Suppressor macrophage treated with lipopolysaccharide for 1 hour (primary cell): Measurements from ENCODE around the gene TRIM46.
"Not testable (repeated sequence)": the region's sequence is repeated elsewhere in the genome, so short reads cannot be mapped to it uniquely, and the experiment has no call there.

Experiments used
- DNase-seq, 3 donors: peaks; one replicate each; pipeline ENCODE4 v3.0.0-alpha.2; 2020 to 2022

The TRIM46 gene

DNA sequence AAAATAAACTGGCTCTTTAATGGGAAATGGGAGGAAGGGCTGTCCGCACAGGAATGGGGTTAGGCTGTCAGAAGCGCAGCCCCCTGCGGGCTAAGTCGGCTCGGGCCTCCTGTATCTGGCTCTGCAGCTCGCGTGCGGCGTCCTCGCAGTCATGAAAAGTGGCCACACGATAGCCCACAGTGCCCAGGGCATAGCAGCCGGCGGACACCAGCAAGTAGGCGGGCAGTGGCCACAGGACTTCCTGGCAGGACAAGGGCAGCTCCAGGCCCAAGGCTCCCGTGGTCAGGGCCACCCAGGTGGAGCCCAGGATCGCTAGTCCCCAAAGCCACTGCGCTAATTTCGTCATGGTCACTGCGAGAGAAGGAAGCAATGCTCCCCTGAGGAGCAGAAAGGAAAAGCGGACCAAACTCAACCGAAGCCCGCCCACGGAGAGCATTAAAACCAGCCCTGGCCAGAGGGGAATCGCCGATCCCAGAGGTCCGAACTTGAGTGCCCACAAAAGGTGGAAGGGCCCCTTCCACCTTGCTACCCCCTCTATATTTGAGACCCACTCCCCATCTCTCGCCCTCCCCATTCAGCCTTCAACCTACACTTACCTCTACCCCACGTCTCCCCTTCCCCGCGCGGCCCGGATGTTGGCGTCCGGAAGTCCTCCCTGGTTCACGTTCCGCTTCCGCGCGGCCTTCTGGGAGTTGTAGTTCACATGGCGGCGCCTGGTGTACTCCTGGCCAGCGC, 33.6 kb upstream of the TRIM46 start, which contains the start of gene DPM3:
TSS of gene DPM3 (minus strand) at position 637 of the 735 bp plus-strand sequence. CDS start at position 346, 291 bp downstream.
- peak; percentile 91 to 95 (median 94) for DNase-seq

DNA sequence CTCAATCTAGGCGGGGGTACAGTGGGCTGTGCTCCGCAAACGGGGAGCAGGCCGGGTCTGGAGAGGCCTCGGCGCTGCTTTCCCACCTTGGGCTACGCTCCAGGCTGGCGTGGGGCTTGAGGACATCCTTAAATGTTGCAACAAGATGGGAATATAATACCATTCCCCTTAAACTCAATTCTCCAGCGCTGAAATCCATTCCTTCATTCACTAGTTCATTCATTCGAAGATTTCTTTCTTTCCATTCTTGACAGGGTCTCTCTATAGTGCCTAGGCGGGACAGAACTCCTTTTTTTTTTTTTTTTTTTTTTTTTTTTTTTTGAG, 33.1 kb upstream of the TRIM46 start:
- DNase-seq: no peak

DNA sequence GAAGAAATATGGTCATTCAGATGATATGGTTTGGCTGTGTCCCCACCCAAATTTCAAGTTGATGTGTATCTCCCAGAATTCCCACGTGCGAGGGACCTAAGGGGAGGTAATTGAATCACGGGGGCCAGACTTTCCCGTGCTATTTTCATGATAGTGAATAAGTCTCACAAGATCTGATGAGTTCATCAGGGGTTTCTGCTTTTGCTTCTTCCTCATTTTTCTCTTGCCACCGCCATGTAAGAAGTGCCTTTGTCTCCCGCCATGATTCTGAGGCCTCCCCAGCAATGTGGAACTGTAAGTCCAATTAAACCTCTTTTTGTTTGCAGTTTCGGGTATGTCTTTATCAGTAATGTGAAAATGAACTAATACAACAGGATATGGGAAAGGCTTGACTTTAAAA, 31.9 kb upstream of the TRIM46 start:
- DNase-seq: peak; percentile 72 to 82 (median 79)

DNA sequence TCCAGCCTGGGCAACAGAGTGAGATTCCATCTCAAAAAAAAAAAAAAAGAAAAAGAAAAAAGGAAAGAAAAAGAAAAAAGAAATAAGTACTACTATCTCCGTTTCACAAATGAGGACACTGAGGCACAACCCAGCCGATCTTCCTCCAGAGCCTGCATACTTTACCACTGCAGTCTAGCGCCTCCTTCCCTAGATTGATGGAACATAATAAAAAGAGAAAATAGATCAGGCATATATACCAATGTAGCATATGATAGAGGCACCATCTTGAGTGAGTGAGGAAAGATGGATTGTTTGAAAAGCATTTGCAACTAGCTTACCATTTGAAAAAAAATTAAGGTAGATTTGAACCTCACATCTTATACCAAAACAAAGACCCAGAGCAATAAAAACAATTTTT, 28.2 kb upstream of the TRIM46 start:
- no peak for DNase-seq

DNA sequence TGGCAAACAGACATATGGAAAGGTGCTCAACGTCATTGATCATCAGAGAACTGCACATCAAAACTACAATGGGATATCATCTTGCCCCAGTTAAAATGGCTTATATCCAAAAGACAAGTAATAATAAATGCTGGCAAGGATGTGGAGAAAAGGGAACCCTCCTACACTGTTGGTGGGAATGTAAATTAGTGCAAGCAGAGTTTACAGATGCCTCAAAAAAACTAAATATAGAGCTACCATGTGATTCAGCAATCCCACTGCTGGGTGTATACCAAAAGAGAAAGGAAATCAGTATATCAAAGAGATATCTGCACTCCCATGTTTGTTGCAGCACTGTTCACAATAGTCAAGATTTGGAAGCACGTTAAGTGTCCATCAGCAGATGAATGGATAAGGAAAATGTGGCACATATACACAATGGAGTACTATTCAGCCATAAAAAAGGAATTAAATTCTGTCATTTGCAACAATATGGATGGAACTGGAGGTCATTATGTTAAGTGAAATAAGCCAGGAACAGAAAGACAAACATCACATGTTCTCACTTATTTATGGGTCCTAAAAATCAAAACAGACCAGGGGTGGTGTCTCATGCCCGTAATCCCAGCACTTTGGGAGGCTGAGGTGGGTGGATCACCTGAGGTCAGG, 17.5 kb upstream of the TRIM46 start:
- not testable (repeated sequence) for DNase-seq

DNA sequence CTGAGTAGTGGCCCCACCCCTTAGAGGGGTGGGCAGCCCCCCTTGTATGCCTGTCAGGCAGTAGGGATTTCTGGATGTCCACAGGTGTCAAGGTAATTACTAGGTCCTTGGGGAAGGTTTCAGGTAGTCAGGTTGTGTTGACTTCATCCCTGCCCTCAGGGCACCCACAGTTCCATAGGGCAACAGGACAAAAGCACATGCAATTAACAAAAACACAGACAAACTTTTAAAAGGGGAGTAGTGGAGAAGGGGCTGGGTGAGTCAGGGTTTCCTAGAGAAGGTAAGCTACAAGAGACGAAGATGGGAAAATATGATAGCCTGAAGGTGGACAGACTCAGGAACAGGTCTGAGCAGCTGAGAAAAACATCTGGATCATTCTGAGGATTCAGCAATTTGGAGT, 14.7 kb upstream of the TRIM46 start:
- DNase-seq: no peak

DNA sequence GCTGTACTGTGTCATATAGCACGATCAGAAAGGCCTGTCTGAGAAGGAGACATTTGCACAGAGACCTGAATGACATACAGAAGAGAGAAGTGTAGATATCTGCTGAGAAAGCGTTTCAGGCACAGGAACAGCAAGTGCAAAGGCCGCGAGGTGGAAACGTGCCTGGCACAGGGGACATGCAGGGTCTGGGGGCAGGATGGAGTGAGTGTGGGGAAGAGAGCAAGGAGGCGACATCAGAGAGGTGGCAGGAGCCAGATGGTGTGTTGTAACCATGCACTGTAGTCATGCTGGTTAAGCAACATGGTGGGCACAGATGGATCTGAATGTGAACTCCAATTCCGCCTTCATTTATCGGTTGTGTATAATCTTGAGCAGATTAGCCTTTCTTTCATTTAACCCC, 13.5 kb upstream of the TRIM46 start:
- DNase-seq: no peak

DNA sequence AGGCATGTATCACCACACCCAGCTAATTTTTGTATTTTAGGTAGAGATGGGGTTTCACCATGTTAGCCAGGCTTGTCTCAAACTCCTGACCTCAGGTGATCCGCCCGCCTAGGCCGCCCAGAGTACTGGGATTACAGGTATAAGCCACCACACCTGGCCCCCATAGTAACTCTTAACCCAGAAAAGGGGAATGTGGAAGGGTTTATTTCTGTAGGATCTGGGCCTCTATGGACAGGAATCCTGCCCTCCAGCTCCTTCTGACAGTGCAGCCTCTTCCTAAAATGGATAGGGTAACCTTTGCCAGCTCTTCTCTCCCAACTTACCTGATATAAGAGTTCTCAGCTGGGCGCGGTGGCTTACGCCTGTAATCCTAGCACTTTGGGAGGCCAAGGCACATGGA, 11.0 kb upstream of the TRIM46 start:
- DNase-seq: not testable (repeated sequence)

DNA sequence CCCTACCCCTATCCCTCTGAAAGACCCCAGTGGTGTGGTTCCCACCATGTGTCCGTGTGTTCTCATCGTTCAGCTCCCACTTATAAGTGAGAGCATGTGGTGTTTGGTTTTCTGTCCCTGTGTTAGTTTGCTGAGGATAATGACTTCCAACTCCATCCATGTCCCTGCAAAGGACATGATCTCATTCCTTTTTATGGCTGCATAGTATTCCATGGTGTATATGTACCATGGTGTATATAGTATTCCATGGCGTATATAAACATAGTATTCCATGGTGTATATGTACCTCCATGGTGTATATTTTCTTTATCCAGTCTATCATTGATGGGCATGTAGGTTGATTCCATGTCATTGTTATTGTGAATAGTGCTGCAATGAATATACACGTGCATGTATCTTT, 9.9 kb upstream of the TRIM46 start:
- DNase-seq: not testable (repeated sequence)

DNA sequence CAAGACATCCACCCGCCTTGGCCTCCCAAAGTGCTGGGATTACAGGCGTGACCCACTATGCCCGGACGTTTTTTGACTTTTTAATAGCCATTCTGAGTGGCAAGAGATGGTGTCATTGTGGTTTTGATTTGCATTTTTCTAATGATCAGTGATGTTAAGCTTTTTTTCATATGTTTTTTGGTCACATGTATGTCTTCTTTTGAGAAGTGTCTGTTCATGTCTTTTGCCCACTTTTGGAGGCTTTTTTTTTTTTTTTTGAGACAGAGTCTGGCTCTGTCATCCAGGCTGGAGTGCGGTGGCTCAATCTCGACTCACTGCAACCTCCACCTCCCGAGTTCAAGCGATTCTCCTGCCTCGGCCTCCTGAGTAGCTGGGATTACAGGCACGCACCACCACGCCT, 9.0 kb upstream of the TRIM46 start:
- not testable (repeated sequence) for DNase-seq

DNA sequence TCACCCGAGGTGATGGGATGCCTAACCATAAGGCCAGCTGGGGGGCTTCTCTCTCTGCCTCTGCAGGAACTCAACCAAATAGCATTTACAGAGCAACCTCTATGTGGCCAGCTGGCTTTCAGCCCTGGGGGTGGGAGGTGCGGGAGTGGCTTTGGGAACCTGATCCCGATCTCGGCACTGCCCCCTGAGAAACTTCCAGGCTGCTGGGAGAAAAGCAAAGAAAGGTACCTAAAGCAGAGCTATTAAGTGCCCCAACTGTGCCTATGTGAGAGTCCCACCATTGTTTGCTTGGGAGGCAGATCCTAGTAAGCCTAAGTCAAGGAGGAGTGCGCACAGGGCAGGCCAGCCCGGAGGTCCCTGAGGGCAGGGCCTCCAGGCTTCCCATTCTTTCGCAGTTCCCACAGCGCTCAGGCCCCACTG, 7.6 kb upstream of the TRIM46 start:
- DNase-seq: no peak

DNA sequence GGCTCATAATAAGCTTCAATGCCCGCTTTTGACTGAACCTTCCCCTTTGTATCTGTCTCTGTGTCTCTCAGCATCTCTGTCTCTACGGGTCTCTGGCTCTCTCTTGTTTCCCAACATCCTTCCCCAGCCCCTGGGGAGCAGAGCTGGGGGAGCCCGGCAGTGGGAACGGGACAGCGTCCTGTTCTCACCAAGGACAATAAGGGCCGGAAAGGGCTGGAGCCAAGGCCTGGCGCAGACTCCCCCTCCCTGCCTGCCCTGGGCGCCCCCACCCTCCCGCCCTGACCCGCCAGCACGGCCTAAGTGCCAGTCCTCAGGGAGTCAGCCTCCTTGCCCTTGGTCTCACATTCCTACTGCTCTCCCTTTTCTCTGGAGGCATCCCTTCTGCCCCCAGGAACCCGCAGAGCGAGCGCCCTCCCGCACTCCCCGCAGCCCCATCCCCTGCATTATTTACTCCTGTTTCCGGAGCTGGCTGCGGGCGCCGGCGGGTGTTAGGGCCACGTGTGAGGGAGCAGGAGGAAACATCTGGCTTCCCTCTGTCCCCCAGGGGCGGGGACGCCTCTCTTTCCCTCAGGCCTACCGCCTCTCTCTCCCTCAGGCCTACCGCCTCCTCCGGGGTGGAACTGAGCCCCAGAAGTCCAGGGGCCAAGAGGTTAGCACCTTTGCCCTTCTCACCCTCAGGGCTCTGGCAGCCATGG, 7.0 kb upstream of the TRIM46 start:
- peak in 1 of 3 donors; percentile 31 for DNase-seq

DNA sequence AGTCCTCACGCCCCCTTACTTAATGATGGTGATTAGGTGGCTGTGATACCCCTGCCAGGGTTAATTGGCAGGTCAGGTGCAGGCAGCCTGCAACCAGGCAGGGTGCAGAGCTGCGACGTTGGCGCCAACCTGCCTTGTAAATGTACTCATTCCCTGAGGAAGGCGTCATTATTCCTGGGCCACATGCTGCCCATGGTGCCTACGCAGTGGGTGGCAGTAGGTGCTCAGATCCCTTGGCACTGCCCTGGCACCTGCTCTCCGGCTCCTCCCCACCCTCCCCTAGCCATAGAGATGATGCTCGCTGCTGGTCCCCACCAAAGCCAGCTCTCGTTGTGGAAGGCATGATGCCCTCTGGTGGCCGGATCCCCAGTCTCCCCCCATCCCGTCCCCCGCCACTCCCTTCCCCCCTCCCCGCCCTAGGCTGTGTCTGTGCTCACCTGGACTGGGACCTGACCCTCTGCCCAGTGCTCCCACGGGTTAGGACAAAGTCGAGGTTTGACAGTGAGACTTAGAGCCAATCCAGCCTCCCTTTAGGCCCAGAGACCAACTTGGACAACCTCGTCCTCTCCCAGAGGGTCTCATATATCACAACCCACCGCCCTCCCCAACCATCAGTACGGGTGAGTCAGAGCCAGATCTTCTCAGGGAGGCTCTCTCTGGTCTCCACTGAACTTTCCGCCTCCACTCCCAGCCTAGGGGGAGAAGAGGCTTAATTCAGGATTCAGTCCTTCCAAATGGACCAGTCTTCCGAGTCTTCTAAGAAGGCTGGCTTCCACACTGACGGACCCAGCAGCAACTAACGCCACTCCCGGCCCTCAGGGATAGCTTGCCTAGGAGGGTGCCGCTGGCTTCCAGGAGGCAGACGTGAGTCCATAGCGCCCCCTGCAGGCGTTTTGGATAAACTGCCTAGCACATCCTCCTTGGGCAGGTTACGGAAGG, 6.2 kb upstream of the TRIM46 start:
- peak; percentile 91 to 95 (median 95) for DNase-seq

DNA sequence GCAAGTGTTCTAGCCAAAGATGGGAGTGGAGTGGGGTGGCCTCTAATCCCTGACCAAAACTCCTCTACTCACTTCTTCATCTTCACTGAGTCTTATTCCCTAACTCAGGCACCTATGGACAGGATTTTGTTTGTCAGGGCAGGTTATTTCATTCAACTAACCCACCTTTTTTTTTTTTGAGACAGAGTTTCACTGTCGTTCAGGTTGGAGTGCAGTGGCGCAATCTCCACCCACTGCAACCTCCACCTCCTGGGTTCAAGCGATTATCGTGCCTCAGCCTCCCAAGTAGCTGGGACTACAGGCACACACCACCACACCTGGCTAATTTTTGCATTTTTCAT, 5.6 kb upstream of the TRIM46 start:
- DNase-seq: not testable (repeated sequence)

DNA sequence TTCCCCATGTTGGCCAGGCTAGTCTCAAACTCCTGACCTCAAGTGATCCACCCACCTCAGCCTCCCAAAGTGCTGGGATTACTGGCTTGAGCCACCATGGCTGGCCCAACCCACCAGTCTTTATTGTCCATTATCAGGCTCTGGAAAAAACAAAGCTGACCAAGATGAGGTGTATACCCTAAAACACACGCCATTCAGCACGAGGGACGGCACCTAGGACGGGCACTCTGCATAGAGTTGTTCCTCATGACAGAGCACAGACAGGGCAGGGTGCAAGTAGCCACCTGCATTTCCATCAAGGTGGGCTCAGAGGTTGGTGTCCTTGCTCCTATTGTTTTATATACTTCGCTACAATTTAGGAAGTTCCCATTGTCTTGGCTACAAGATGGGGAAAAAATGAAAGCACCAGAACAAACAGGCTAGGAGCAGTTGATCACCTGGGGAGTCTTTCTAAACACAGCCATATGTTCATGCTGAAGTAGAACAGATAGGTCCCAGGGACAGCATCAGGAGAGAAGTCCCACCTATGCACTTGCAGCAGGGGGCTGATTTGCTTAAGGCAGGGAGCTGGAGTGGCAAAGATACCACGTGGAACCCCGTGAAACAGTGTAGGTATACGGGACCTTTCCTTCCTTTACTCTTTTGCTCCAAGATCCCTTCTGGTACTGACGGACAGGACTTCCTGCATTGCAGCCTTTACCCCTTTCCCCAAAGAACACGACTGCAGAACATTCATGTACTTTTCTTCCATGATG, 5.0 kb upstream of the TRIM46 start:
- no peak for DNase-seq

DNA sequence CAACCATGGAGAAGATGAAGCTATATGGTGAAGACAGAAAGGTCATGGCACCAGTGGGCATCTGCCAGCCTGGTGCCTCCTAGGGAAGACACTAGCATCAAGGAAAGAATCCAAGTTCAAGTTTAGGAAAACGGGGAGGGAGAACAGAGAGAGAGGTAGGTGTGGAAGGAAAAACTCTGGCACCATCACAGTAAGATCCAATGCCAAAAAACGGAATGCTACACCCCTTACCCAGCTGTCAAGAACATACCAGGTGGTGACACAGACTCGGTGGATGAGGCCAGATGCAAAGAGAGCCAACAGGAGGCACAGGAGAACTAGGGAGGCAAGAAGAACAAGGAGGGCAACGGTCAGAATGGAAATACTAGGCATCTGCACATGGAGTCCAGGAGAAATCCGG, 4.1 kb upstream of the TRIM46 start:
- no peak for DNase-seq

DNA sequence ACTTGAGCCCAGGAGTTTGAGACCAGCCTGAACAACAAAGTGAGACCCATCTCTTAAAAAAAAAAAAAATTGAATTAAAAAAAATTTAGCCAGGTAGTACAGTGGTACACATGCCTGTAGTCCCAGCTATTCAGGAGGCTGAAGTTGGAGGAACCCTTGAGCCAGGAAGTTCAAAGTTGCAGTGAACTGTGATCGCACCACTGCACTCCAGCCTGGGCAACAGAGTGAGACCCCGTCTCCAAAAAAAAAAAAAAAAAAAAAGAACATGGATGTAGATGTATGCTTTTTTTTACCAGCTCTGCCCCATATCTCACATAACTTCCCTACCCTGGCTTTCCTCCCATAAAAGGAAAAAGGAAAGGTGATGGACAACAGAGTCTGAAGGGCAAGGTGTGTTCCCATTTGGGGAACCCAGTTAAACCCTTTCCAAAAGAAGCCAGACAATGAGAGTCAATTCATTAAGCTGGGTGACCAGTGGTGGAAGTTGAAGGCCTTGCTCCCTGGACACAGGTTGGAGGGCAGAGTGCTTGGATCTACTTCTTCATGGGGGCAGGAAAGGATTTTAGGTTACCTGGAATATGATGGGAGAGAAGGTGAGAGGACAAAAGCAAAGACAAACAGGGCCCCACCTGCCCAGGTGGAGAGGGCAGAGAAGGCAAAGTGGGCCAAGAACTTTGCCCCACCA, 3.4 kb upstream of the TRIM46 start:
- DNase-seq: no peak

DNA sequence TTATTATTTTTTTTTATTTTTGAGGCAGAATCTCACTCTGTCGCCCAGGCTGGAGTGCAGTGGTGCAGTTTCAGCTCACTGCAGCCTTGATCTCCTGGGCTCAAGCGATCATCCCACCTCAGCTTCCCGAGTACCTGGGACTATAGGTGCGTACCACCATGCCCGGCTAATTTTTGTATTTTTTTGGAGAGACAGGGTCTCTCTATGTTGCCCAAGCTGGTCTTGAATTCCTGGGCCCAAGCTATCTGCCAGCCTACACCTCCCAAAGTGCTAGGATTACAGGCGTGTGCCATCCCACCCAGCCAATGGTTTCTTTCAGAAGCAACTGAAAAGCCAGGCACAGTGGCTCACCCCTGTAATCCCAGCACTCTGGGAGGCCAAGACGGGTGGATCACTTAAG, 2.8 kb upstream of the TRIM46 start:
- no peak for DNase-seq

DNA sequence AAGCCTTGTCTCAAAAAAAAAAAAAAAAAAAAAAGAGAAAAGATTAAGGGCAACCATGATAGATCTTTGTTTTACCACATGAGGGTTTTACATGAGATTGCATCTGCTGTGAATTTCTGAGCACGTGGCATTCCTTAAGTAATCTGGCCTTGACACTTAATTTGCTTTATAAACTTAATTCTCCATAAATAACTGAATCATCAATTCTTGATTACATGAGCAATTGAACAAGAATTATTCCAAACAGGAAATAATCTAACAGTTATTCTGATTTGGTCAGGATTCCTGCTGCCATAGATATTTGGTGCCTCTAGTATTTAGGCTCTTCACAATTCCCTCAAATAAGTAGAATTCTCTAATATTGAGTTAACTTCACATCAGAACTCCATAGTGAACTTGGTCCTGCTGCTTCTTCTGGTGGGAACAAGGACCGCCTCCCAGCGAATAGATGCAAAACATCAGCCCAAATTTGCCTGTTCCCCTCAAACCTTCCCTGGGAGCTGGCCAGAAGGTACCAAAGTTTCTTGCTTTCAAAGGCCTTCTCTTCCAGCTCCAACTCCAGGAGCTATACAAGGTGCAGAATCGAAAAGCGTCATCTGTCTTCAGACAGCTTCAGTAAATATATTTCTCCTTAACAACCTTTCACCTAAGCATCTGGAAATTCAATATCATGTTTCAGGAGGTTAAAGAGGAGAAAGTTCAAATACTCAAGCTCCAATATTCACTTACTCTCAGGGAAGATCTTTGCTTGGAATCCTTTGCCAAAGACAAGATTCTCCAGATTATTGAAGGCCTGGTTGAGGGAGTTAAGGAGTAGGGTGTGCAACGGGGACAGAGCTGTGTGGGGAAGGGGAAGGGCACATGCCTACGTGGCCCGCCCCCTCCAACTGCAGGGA, 1.6 kb upstream of the TRIM46 start:
- DNase-seq: peak in 2 of 3 donors; percentile 38 to 62

DNA sequence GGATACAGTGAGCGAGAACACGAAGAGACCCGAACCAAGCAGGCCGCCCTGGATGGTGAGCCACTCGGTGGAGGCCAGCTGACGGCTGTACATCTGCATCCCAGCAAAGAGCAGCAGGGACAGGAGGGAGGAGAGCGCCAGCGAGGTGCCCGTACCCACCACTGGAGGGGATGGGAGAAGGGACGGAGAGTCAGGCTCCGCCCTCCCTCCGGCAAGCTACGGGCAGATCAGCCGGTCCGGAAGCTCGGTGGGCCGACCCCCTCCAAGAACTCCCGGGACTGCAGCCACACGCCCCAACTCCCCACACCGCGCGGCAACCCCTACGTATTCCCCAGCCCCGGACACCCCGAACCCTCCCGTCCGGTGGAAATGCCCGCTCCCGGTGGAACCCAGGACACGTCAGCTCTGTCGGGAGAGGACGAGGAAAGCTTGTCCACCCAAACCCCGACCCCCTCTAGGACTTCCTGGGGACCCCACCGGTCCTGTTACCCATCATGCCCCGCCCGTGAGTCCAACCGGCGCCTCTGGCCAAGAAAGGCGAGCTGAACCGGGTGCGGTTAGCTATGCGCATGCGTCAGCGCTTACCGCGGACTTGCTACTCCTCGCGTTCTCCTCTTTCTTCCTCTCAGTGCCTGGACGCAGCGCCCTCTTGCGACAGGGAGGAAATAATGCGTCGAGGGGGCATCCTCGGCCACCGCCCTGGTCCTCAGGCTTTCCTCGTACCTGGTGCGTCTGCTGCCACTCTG, 744 bp upstream of the TRIM46 start, which contains the start of gene KRTCAP2:
TSS of gene KRTCAP2 (minus strand) at position 573 of the 746 bp plus-strand sequence. CDS start at position 493, 80 bp downstream.
- DNase-seq: peak; percentile 96 to 98 (median 96)
